ENCODE measurements around the gene ATOH8.
"Not testable (repeated sequence)": the region's sequence is repeated elsewhere in the genome, so short reads cannot be mapped to it uniquely, and the experiment has no call there.

DNA sequence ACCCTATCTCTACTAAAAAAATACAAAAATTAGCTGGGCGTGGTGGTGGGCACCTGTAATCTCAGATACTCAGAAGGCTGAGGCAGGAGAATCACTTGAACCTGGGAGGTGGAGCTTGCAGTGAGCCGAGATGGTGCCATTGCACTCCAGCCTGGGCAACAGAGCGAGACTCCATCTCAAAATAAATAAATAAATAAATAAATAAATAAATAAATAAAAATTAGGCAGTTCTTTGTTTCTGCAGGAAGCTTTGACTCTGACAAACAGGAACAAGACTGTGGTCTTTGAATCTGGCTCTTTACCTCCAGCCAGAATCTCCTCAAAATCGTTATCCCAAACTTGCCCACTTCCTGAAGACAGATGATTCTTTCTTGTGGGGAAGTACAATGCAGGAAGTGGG, 75.6 kb downstream of the ATOH8 start:
- TF ChIP-seq, protein P1, sequence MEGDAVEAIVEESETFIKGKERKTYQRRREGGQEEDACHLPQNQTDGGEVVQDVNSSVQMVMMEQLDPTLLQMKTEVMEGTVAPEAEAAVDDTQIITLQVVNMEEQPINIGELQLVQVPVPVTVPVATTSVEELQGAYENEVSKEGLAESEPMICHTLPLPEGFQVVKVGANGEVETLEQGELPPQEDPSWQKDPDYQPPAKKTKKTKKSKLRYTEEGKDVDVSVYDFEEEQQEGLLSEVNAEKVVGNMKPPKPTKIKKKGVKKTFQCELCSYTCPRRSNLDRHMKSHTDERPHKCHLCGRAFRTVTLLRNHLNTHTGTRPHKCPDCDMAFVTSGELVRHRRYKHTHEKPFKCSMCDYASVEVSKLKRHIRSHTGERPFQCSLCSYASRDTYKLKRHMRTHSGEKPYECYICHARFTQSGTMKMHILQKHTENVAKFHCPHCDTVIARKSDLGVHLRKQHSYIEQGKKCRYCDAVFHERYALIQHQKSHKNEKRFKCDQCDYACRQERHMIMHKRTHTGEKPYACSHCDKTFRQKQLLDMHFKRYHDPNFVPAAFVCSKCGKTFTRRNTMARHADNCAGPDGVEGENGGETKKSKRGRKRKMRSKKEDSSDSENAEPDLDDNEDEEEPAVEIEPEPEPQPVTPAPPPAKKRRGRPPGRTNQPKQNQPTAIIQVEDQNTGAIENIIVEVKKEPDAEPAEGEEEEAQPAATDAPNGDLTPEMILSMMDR (IDR thresholded peaks at IDR 0.05) = not testable (repeated sequence)
- TF ChIP-seq POLR2A (IDR thresholded peaks at IDR 0.05; ENCODE audit: low read depth); EP300 (IDR thresholded peaks at IDR 0.05); POLR2AphosphoS5 (IDR thresholded peaks at IDR 0.05): not testable (repeated sequence)

All from esophagus muscularis mucosa (tissue), 4 donors.